ENCODE measurements around the gene GBP1. TPM values are rescaled to one million over a fixed set of nuclear protein-coding genes. Genes with fewer than 3 reads are reported as not detected.
"Not testable (repeated sequence)": the region's sequence is repeated elsewhere in the genome, so short reads cannot be mapped to it uniquely, and the experiment has no call there.

GBP1 gene
- polyA plus RNA-seq, 1 donor: 4.1 TPM

- no peak for DNase-seq (ENCODE audit: low read depth)
Observed at GRCh38 chr1:89051300-89051954, 13.6 kb downstream of the GBP1 start.

DNA sequence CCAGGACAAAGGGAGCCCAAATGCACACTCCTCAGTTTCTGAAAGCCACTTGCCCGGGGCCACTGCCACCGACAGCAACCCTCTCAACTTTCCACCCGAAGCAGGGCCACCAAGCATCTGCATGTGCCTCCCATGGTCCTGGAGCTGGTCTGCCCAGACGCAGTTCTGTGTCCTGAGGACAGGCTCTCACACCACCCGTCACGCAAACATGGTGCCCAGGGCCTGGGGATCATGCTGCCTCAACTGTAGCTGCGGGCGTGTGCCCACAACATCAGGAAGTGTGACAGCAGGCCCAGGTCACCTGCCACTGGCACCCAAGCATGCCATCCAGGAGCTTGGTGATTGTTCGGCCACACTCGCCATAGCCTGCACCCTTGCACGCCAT, 14.4 kb downstream of the GBP1 start:
- DNase-seq (ENCODE audit: low read depth): no peak

GRCh38 chr1:89049901-89050648, 14.9 kb downstream of the GBP1 start:
- not testable (repeated sequence) for DNase-seq (ENCODE audit: low read depth)

DNA sequence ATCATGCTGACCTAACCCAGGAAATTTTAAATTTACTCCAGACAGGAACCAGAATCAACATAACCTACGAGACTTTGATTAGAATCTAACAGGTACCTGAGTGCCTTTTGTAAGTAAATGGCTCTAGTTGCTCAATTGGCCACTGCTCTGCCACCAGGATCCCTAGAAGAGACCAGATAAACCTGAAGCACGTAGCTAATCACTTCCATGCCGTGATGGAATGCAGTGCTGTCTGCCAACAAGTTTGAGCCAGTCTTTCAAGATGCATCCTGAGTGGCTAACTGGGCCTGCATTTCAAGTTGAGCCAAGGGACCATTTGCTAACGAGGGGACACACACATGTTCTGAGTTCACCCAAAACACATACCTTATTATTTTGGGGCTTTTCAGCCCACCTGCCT, 15.8 kb downstream of the GBP1 start:
- DNase-seq (ENCODE audit: low read depth): not testable (repeated sequence)

DNA sequence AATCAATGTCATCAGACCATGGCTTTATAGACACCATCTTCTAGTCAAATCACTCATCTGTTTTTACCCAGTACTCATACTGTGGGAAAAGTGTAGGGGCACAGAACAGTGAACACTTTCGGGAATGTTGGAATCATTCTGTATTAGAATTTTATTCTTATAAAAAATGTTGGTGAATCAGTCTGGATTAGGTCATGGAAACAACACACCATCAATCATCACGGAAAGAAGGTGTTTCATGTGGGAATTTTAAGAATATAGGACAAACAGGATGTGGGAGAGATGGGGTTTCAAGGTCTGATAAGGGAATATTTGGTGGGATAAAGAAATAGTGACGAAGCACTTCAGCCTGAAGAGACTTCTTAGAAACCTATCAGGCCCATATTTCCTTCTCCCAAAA, 17.3 kb downstream of the GBP1 start:
- DNase-seq (ENCODE audit: low read depth): no peak

DNA sequence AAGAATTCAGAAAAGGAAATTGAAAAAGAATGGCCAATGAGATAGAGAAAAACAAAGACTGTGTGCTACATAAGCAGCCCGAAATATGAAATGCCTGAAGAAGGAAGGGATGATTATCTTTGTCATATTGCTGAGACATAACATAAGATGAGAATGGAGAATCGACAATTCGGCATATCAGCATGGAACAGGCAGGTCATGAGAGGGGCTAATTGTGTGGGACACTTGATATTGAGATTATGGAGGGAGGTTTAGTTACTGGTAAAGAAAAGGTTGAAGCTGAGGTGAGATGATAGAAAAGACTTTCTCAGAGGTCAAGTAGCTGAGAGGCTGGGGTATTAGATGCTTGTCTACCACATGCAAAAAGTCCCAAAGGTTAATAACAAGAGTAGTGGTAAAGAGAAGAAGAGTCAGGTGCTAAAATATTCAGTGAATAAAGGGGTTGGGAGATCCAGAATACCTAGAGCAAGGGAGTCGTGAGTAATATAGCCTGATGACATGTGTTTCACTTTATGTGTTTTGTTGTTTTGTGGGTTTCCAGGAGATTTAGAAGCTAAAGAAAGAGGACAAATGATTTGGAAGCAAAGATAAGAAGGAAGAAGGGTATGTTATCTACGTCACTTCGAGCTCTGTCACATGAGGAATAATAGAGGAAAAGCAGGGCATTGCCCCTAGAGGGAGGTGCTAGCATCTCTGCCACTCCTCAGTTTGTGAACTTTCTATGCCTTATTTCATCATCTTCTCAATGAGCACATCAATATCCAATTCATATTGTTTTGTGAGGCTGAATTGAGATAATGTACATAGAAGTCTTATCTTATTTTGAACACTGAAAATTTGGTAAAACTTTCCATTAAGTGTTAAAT, 18.5 kb downstream of the GBP1 start:
- DNase-seq (ENCODE audit: low read depth): not testable (repeated sequence)

DNA sequence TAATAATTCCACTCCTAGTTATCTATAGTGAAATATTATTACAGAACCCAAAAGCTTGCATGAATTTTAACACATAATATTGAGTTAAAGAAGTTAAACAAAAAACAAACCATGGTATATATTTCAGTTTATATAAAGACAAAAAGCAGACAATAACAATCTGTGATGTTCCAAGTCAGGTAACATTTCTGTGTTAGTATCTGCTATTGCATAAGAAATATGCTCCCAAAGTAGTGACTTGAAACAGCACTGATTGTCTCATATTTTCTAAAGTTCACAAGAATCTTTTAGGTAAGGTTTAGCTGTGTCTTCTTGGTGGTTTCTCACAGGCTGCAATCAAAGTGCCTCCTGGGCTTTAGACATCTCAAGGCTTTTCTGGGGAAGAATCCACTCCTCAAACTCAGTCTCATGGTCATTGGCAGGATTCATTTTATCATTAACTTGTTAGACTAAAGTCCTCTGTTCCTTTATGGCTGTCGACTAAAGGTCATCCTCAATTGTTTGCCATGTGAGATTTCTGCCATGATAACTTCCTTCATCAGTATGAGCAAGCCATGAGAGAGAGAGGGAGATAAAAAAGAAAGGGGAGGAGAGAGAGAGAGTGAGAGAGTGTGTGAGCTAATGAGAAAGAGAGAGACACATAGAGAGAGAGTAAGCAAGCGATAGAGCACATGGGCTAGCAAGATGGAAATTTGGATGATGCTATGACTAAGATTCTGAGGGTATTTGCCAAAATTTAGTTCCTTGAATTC, 19.9 kb downstream of the GBP1 start:
- DNase-seq (ENCODE audit: low read depth): no peak

- DNase-seq (ENCODE audit: low read depth): no peak
Observed at GRCh38 chr1:89043940-89044339, 21.1 kb downstream of the GBP1 start.

DNA sequence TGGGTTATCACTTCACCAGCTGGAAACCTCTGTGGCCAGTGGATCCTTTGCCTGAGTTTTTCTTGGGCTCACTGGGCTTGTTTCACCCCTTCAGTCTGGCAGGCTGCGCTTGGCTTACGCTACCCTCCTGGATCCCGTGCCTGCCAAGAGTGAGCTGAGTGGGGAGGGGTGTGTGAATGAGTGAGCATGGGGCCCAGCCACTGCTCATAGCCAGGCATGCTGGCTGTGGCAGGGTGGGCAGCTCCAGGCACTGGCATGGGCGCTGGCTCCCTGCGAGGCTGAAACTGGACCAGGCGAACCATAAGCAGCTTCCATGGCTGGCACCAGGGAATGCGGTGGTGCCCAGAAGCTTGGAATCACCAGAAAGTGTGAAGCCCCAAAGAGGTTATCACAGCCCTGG, 22.5 kb downstream of the GBP1 start:
- no peak for DNase-seq (ENCODE audit: low read depth)

DNA sequence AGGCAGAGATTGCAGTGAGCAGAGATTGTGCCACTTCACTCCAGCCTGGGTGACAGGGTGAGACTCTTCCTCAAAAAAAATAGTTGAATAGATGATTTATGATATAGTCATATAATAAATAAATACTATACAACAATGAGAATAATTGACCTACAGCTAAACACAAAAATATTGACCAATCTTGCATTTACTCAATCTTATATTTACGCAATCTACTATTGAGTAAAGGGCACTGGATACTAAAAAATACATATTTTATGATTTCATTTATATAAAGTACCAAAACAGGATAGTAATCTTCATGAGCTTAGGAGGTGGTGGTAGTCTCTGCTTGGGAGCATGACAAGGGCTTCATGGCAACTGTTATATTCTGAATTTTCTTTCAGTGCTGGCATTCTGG, 23.3 kb downstream of the GBP1 start:
- no peak for DNase-seq (ENCODE audit: low read depth)

DNA sequence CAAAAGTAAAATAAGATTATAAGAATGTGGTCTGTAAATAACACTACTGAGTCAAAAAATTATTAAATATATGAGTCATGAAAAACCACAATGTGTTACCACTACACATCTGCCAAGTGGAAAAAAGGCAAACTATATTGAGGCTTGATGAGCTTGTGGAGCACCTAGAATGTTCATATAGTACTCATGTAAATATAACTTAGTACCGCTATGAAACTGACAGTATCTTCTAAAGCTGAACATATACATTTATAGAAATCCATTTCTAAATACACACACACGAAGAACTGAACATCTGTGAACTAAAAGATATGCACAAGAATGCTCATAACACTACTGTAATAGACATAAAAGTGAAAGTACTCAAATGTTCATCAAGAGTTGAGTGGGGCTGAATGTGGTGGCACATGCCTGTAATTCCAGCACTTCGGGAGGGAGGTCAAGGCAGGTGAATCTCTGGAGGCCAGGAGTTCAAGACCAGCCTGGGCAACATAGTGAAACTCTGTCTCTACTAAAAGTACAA, 23.8 kb downstream of the GBP1 start:
- no peak for DNase-seq (ENCODE audit: low read depth)

- no peak for DNase-seq (ENCODE audit: low read depth)
Observed at GRCh38 chr1:89040315-89040626, 24.7 kb downstream of the GBP1 start.

GRCh38 chr1:89037186-89037585, 27.8 kb downstream of the GBP1 start:
- DNase-seq (ENCODE audit: low read depth): no peak

DNA sequence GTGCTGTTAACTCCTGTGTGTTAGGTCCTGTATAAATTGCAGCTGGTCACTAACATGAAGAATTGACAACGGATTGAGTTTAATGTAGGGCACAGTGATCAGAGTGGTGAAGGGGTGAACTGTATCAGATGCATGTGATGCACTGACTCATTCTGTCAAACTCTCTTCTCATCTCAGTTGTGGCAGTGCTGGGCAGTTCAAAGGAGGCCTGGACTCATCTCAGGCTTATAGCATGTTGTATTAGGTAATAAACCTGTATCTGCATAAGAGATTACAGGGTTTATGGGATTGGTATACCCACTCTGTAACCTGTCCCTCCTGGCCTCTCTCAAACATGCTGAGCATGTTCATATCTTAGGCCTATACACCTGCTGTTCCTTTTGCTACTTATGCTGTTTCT, 29.9 kb downstream of the GBP1 start:
- no peak for DNase-seq (ENCODE audit: low read depth)

- DNase-seq (ENCODE audit: low read depth): not testable (repeated sequence)
Observed at GRCh38 chr1:89034004-89034403, 31.0 kb downstream of the GBP1 start.

DNA sequence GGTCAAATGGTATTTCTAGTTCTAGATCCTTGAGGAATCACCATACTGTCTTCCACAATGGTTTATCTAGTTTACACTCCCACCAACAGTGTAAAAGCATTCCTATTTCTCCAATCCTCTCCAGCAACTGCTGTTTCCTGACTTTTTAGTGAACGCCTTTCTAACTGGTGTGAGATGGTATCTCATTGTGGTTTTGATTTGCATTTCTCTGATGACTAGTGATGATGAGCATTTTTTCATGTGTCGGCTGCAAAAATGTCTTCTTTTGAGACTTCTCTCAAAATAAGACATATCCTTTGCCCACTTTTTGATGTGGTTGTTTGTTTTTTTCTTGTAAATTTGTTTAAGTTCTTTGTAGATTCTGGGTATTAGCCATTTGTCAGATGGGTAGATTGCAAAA, 36.0 kb downstream of the GBP1 start:
- DNase-seq (ENCODE audit: low read depth): not testable (repeated sequence)

GRCh38 chr1:89025928-89026327, 39.1 kb downstream of the GBP1 start:
- DNase-seq (ENCODE audit: low read depth): no peak

DNA sequence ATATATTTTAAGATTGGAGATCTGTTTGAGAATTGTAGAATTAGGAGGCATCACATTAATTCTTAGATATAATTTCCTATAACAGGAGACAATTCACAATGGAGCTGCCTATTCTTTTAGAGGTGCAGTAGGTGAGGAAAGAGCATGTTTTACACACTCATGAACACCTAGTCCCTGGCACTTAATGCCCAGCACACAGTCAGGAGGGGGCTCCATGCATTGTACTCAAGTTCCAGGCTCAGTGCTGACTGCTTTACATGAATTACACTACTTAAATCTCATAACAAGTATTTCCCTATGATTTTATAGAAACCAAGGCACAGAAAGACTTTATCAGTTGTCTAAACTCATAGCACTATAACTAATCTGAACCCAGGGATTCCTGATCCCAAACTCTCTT, 42.0 kb downstream of the GBP1 start:
- no peak for DNase-seq (ENCODE audit: low read depth)

DNA sequence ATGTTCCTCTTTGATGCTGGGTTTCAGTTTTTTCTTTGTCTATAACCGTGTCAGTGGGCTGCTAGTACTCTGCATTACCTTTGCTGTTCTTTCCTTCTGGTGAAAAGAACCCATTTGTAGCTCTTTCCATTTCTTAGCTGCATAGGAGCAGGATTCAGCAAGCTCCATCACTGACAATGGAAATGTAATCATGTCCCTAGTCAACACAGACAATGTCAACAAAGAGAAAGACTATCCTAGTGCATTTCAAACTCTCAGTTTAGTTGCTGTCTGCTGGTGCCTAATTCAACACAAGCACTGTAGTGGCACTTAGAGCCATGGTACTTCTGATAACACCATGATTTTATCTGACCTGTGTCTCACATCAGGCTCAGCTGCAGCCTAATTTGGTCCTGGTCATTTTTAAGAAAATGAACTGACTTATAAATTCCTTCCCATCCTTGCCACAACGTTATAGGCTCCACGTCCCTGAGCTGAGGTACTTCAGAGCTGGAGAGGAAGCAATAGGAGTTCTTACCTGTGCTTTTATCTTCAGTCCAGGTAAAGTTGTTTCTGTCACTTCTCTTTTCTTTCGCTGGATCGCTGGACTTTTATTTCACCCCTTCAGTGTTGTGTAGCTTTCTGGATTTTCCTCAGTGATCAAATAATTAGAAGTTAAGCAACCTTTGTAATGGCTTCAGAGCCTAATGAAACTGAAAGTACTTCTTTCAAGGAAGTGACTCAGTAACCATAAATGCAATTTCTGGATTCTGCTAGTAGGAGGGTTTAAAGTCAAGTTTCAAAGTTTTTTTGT, 42.6 kb downstream of the GBP1 start, which contains the start of gene GBP3:
TSS of gene GBP3 (minus strand) at position 700 of the 793 bp plus-strand sequence. CDS start 2,145 bp downstream, outside the sequence.
- DNase-seq (ENCODE audit: low read depth): peak; percentile 6

DNA sequence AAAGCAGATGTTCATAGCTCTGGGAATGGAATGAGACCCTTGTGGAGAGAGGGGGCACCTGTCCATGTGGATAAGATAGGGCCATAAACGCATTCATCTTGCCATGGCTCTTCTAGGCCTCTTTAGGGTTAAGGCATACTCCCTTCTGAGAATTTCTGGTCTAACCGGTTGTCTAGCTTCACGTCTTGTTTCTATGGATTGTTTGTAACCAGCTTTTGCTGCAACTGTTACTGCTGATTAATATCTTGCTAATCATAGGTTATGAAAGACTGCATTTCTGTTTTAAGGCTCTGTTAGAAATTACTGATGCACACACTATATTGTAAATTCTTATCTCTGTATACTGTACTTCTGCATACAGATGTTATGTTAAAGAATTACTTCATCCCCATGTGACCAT, 46.7 kb downstream of the GBP1 start:
- DNase-seq (ENCODE audit: low read depth): not testable (repeated sequence)

- DNase-seq (ENCODE audit: low read depth): no peak
Observed at GRCh38 chr1:89008511-89008910, 56.5 kb downstream of the GBP1 start.
